Right atrium auricular region (tissue), 2 donors: ENCODE data around the gene SPDYC. TPM values are rescaled to one million over a fixed set of nuclear protein-coding genes. Genes with fewer than 3 reads are reported as not detected.
"Not testable (repeated sequence)": the region's sequence is repeated elsewhere in the genome, so short reads cannot be mapped to it uniquely, and the experiment has no call there.

Source experiments
- DNase-seq: peaks from one replicate; pipeline ENCODE4 v3.0.0-alpha.2; 2019; ENCODE audit warnings: low spot score
- H3K27ac ChIP-seq, 2 donors: fragments of 200-600 bp; sonication (generic); 1 replicate in 1 of 2; 2 replicates in 1 of 2; pipeline ENCODE4 v1.5.1; 2016 to 2019
- H3K27me3 ChIP-seq, 2 donors: fragments of 200-600 bp; sonication (generic); one replicate each; pipeline versions ENCODE4 v1.5.1 to v1.6.0; 2017 to 2019
- H3K36me3 ChIP-seq: fragments of 200-600 bp; sonication (generic); one replicate; pipeline ENCODE4 v1.5.1; 2016
- H3K4me1 ChIP-seq, 2 donors: fragments of 200-600 bp; sonication (generic); one replicate each; pipeline versions ENCODE4 v1.5.1 to v1.6.0; 2017 to 2019
- H3K4me3 ChIP-seq, 2 donors: fragments of 200-600 bp; sonication (generic); 1 replicate in 1 of 2; 2 replicates in 1 of 2; pipeline ENCODE4 v1.5.1; 2017 to 2019; ENCODE audit warnings: mild to moderate bottlenecking in 1 of 2, moderate library complexity in 1 of 2
- H3K9me3 ChIP-seq, 2 donors: fragments of 200-600 bp; sonication (generic); one replicate each; pipeline ENCODE4 v1.5.1; 2019
- CTCF ChIP-seq, 2 donors: fragments of 200-600 bp; sonication (generic); IDR thresholded peaks; one replicate each; pipeline ENCODE4 v1.5.1; 2019; ENCODE audit warnings: antibody characterized with exemption in 2 of 2
- total RNA-seq, 2 donors: library from RNA; depleted of rRNA; stranded (reverse); fragments of >200 nt; gene quantifications; one replicate each; pipeline ENCODE4 v1.1.0, GENCODE V29; 2016

Gene SPDYC
- total RNA-seq, 2 donors from 2014 or later, result not detected

- H3K9me3 ChIP-seq, result no peaks in the 10 kb centered on the region
- H3K4me3 ChIP-seq, result no peak overlapping the region
- TF ChIP-seq CTCF (IDR thresholded peaks at IDR 0.05), result no peak
- H3K27me3 ChIP-seq, result no peaks in the 10 kb centered on the region
- peaks cover 0 to 35% of the 10 kb centered on the region in 2 donors for H3K4me1 ChIP-seq
- no peak for DNase-seq
- peaks cover 13% of the 10 kb centered on the region for H3K36me3 ChIP-seq
- no peak overlapping the region for H3K27ac ChIP-seq
Measured at GRCh38 chr11:65136515-65137096, 33.4 kb upstream of the SPDYC start.

GRCh38 chr11:65141896-65142494 lies 28.0 kb upstream of the SPDYC start:
- H3K27ac ChIP-seq, result no peak overlapping the region
- no peaks in the 10 kb centered on the region for H3K27me3 ChIP-seq
- DNase-seq, result no peak
- no peak overlapping the region for H3K4me3 ChIP-seq
- no peak for TF ChIP-seq CTCF (IDR thresholded peaks at IDR 0.05)
- H3K36me3 ChIP-seq, result no peaks in the 10 kb centered on the region
- no peaks in the 10 kb centered on the region for H3K9me3 ChIP-seq
- H3K4me1 ChIP-seq, result no peaks in the 10 kb centered on the region

- no peak for DNase-seq
- no peaks in the 10 kb centered on the region for H3K36me3 ChIP-seq
- no peak overlapping the region for H3K27ac ChIP-seq
- H3K27me3 ChIP-seq, result no peaks in the 10 kb centered on the region
- H3K4me3 ChIP-seq, result no peak overlapping the region
- H3K4me1 ChIP-seq, result peaks cover 0 to 20% of the 10 kb centered on the region in 2 donors
- TF ChIP-seq CTCF (IDR thresholded peaks at IDR 0.05), result no peak
- H3K9me3 ChIP-seq, result no peaks in the 10 kb centered on the region
Measured at GRCh38 chr11:65147352-65148075, 22.5 kb upstream of the SPDYC start.

- no peaks in the 10 kb centered on the region for H3K9me3 ChIP-seq
- H3K27ac ChIP-seq, result no peak overlapping the region
- H3K4me3 ChIP-seq, result no peak overlapping the region
- no peak for TF ChIP-seq CTCF (IDR thresholded peaks at IDR 0.05)
- no peaks in the 10 kb centered on the region for H3K36me3 ChIP-seq
- H3K4me1 ChIP-seq, result peaks cover 0 to 20% of the 10 kb centered on the region in 2 donors
- no peak for DNase-seq
- no peaks in the 10 kb centered on the region for H3K27me3 ChIP-seq
Measured at GRCh38 chr11:65148657-65149056, 21.4 kb upstream of the SPDYC start.

- not testable (repeated sequence) for DNase-seq, H3K27me3 ChIP-seq, H3K9me3 ChIP-seq, H3K4me3 ChIP-seq, H3K36me3 ChIP-seq
- Histone ChIP-seq H3K27ac (peak overlapping the region; percentile 73 to 82), H3K4me1 (peaks cover 0 to 20% of the 10 kb centered on the region in 2 donors)
Measured at GRCh38 chr11:65150131-65150508, 19.9 kb upstream of the SPDYC start.

- peaks cover 0 to 20% of the 10 kb centered on the region in 2 donors for H3K4me1 ChIP-seq
- no peaks in the 10 kb centered on the region for H3K9me3 ChIP-seq
- no peaks in the 10 kb centered on the region for H3K36me3 ChIP-seq
- H3K4me3 ChIP-seq, result no peak overlapping the region
- no peak for TF ChIP-seq CTCF (IDR thresholded peaks at IDR 0.05)
- no peaks in the 10 kb centered on the region for H3K27me3 ChIP-seq
- DNase-seq, result peak; percentile 94
- peak overlapping the region; percentile 73 to 82 for H3K27ac ChIP-seq
Measured at GRCh38 chr11:65150509-65151299, 19.3 kb upstream of the SPDYC start.
